ENCODE data around the gene MYRIP. TPM values are rescaled to one million over a fixed set of nuclear protein-coding genes. Genes with fewer than 3 reads are reported as not detected.

The MYRIP gene
- total RNA-seq, 3 donors from 2014 or later (not counting 1 experiment from before 2014, with no cell fraction given) = not detected

- H3K9me3 ChIP-seq (ENCODE audit: control insufficient read depth, insufficient read depth, low read length) = no peaks in the 10 kb centered on the region
- H3K4me3 ChIP-seq (ENCODE audit: low read length) = no peak overlapping the region
- H3K36me3 Mint-ChIP-seq = no peaks in the 10 kb centered on the region
- peaks cover 12 to 20% of the 10 kb centered on the region in 2 donors for H3K27me3 Mint-ChIP-seq (ENCODE audit: low read depth in 2 of 2)
- no peaks in the 10 kb centered on the region for H3K4me1 Mint-ChIP-seq
- no peak overlapping the region for H3K4me3 Mint-ChIP-seq
- H3K9me3 Mint-ChIP-seq = peaks cover 5 to 7% of the 10 kb centered on the region in 2 donors
- H3K4me1 ChIP-seq (ENCODE audit: control insufficient read depth, insufficient read depth, low read length) = no peaks in the 10 kb centered on the region
- H3K27me3 ChIP-seq (ENCODE audit: control insufficient read depth, insufficient read depth, low read length) = no peaks in the 10 kb centered on the region
- no peaks in the 10 kb centered on the region for H3K36me3 ChIP-seq (ENCODE audit: control insufficient read depth, insufficient read depth, low read length)
- DNase-seq (no peak), ATAC-seq (no peak)
- 90% methylated on average over 5 of the region's 5 CpGs for WGBS (ENCODE audit: insufficient coverage)
- intact Hi-C loops (cut with micrococcal nuclease) = no loop called here
- TF ChIP-seq CTCF (IDR thresholded peaks at IDR 0.05) = no peak
- H3K27ac ChIP-seq (ENCODE audit: low read length) = no peak overlapping the region
- H3K27ac Mint-ChIP-seq = no peak overlapping the region
These were observed 328.3 kb downstream of the MYRIP start for GRCh38 chr3:40137591-40138295.

- Mint-ChIP-seq H3K27ac (no peak overlapping the region), H3K27me3 (ENCODE audit: low read depth in 2 of 2) (peaks cover 7 to 33% of the 10 kb centered on the region in 2 donors), H3K4me1 (no peaks in the 10 kb centered on the region), H3K36me3 (no peaks in the 10 kb centered on the region), H3K9me3 (peaks cover 2% of the 10 kb centered on the region in 2 donors), H3K4me3 (no peak overlapping the region)
- ATAC-seq (no peak), DNase-seq (no peak)
- 84% methylated on average over 8 of the region's 10 CpGs for whole genome bisulfite sequencing (ENCODE audit: insufficient coverage)
- no peaks in the 10 kb centered on the region for H3K36me3 ChIP-seq (ENCODE audit: control insufficient read depth, insufficient read depth, low read length)
- H3K27ac ChIP-seq (ENCODE audit: low read length) = no peak overlapping the region
- H3K27me3 ChIP-seq (ENCODE audit: control insufficient read depth, insufficient read depth, low read length) = no peaks in the 10 kb centered on the region
- intact Hi-C loops (cut with micrococcal nuclease) = no loop called here
- no peak for TF ChIP-seq CTCF (IDR thresholded peaks at IDR 0.05)
- H3K4me1 ChIP-seq (ENCODE audit: control insufficient read depth, insufficient read depth, low read length) = no peaks in the 10 kb centered on the region
- H3K9me3 ChIP-seq (ENCODE audit: control insufficient read depth, insufficient read depth, low read length) = no peaks in the 10 kb centered on the region
- H3K4me3 ChIP-seq (ENCODE audit: low read length) = no peak overlapping the region
These were observed 334.1 kb downstream of the MYRIP start for GRCh38 chr3:40143283-40144090.

- peaks cover 2 to 30% of the 10 kb centered on the region in 2 donors for H3K27me3 Mint-ChIP-seq (ENCODE audit: low read depth in 2 of 2)
- TF ChIP-seq CTCF (IDR thresholded peaks at IDR 0.05) = no peak
- ATAC-seq (no peak), DNase-seq (no peak)
- Histone ChIP-seq H3K4me1 (ENCODE audit: control insufficient read depth, insufficient read depth, low read length) (no peaks in the 10 kb centered on the region), H3K27me3 (ENCODE audit: control insufficient read depth, insufficient read depth, low read length) (no peaks in the 10 kb centered on the region), H3K36me3 (ENCODE audit: control insufficient read depth, insufficient read depth, low read length) (no peaks in the 10 kb centered on the region), H3K4me3 (ENCODE audit: low read length) (no peak overlapping the region), H3K27ac (ENCODE audit: low read length) (no peak overlapping the region), H3K9me3 (ENCODE audit: control insufficient read depth, insufficient read depth, low read length) (no peaks in the 10 kb centered on the region)
- H3K4me1 Mint-ChIP-seq = no peaks in the 10 kb centered on the region
- WGBS (ENCODE audit: insufficient coverage) = 92% methylated on average over 2 of the region's 2 CpGs
- no peaks in the 10 kb centered on the region for H3K36me3 Mint-ChIP-seq
- peaks cover 0 to 2% of the 10 kb centered on the region in 2 donors for H3K9me3 Mint-ChIP-seq
- H3K4me3 Mint-ChIP-seq = no peak overlapping the region
- H3K27ac Mint-ChIP-seq = no peak overlapping the region
- intact Hi-C loops (cut with micrococcal nuclease) = no loop called here
These were observed 339.4 kb downstream of the MYRIP start for GRCh38 chr3:40148827-40149226.
